ENCODE data around the gene UBE2E2.

UBE2E2 gene

GRCh38 chr3:23575697-23576096, 372.6 kb downstream of the UBE2E2 start:
- no peak for DNase-seq

- DNase-seq, result no peak
Observed at GRCh38 chr3:23576379-23576959, 373.3 kb downstream of the UBE2E2 start.

- no peak for DNase-seq
Observed at GRCh38 chr3:23580096-23580713, 377.1 kb downstream of the UBE2E2 start.

- no peak for DNase-seq
Observed at GRCh38 chr3:23583980-23584740, 381.0 kb downstream of the UBE2E2 start.

- DNase-seq, result no peak
Observed at GRCh38 chr3:23587513-23587912, 384.4 kb downstream of the UBE2E2 start.

DNA sequence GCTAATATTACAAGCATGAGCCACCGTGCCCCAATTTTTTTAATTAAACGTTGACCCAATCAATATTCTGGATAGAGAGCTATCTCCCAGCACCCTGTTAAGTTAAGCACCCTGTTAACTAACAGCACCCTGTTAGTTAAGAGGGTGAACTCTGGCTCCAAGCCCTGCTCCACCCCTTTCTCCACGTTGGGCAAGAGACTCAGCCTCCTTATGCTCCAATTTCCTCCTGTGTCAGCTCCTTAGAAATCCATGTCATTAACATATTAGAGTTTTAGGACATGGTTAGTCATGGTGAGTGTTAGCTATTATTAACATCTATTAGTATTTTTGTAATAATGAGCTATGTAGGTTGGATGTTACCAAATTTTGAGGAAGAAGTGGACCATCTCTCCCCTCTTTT, 385.4 kb downstream of the UBE2E2 start:
- no peak for DNase-seq

DNA sequence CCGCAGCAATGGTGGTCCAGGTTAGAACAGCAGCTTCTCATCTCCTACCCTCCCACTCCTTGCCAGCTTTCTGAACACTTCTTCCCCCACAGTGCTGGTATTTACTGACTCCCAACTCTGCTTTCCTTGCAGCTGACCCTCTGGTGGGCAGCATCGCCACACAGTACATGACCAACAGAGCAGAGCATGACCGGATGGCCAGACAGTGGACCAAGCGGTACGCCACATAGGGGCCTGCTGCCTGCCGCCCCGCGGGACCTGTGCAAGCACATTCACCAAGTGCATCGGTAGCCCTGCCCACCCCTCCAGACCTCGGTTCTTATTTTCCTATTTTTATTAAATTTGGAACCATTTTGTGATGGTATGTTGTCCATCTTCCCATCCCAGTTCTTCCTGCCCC, 386.5 kb downstream of the UBE2E2 start:
- peak in 2 of 56 donors; percentile 1 to 5 for DNase-seq

- no peak for DNase-seq
Observed at GRCh38 chr3:23590424-23591273, 387.5 kb downstream of the UBE2E2 start.

DNA sequence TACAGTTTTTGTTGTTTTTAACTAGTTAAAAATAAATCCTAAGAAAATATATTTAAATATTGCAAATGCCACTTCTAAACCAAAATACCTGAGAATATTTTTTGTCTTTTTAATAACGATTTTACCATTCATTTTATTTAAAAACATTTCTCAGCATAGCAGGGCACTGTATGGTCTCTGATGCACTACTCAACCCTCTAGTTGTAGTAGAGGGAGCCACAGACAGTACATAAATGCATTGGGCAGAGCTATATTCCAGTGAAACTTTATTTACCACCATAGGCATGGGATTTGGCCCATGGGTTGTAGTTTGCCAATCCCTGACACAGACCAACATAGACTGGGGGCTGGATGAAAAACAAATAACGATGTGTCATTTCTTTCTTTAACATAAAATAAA, 388.2 kb downstream of the UBE2E2 start:
- no peak for DNase-seq

DNA sequence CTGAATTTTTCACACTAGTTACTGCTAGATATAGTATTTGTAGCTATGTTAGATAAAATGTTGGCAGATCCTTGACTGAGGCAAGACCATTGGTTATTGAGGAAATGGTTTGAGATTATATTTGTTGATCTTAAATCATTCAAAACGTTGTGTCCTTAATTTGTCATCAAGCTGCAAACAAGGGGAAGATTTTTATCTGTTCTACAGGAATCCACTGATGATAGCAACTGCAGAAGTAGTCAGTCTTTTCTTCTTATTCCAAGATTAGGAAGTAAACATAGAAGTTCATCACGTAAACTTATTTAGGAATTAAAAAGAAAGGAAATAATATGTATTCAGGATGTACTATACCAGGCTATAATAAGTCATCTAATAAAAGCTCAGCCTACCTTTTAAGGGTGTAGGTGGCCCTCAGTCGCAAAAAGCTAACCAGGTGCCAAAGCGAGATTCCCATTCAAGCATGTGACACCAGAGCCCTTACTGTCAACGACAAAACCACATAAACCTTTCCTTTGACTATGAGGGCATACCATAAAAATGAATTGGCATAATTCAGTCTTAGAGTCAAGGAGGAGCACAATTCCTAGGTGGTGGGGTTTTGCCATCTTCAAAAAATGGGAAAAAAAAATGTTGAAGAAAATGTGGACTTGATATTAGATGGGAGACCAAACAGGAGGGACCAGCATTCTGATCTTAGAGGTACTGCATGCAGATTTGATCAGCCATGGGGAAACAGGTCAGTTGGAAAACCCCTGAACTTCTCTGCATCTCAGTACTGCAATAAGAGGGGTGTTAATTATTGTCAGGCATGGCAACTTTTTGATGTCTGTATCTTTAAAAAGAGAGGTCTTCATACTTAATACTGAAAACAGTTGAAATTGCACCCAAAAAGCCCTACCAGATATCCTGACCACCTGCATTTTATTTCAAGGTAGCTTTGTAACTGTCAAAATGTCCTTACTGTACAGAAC, 390.1 kb downstream of the UBE2E2 start:
- DNase-seq, result no peak

- DNase-seq, result no peak
Observed at GRCh38 chr3:23594066-23594465, 390.9 kb downstream of the UBE2E2 start.

- DNase-seq, result no peak
Observed at GRCh38 chr3:23594894-23595670, 392.0 kb downstream of the UBE2E2 start.

GRCh38 chr3:23595851-23596250, 392.7 kb downstream of the UBE2E2 start:
- no peak for DNase-seq

GRCh38 chr3:23600167-23600871, 397.2 kb downstream of the UBE2E2 start:
- no peak for DNase-seq

- DNase-seq, result no peak
Observed at GRCh38 chr3:23601091-23601822, 398.1 kb downstream of the UBE2E2 start.

DNA sequence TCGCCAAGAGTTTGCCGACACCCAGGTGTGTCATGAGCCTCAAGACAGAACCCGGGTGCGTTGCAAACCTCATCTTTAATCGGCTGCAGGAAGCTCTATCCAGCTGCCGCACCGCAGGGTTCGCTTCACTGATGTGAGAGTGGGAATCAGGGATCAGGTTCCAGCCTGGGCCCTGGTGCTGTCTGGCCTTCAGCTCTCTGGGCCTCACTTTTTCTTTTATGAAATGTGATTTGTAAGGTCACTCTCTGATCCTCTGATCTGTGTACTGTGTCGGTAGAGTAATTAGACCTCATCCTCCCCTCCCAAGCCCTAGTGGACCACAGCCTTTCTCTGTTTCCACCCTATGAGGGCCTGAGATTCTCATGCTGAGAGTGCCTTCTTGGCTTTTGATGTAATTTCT, 399.8 kb downstream of the UBE2E2 start:
- DNase-seq, result no peak

GRCh38 chr3:23607184-23607847, 404.2 kb downstream of the UBE2E2 start:
- DNase-seq, result no peak

- DNase-seq, result no peak
Observed at GRCh38 chr3:23608650-23609049, 405.5 kb downstream of the UBE2E2 start.

Measured in amygdala (tissue), 56 donors.